Left renal pelvis (tissue), 4 donors: ENCODE data around the gene IFT20. TPM values are rescaled to one million over a fixed set of nuclear protein-coding genes. Genes with fewer than 3 reads are reported as not detected.

ENCODE experiments used
- DNase-seq, 4 donors: peaks; one replicate each; pipeline ENCODE4 v3.0.0-alpha.2; 2013; ENCODE audit warnings: low read depth in 4 of 4, low spot score in 3 of 4
- polyA plus RNA-seq, 4 donors: library from polyadenylated mRNA; unstranded; fragments of 120-200 nt; gene quantifications; one replicate each; pipeline ENCODE4 v1.2.1, GENCODE V29; 2013; ENCODE audit not compliant: insufficient read length in 4 of 4

IFT20 gene
- 10 to 100 TPM; 52.8 to 67.3 (median 59.4) TPM for polyA plus RNA-seq

- peak; percentile 98 to 100 (median 98) for DNase-seq
Measured at GRCh38 chr17:28335201-28335958, at the start of gene IFT20, which contains the start of gene TNFAIP1. Gene IFT20 (minus strand): TSS chr17:28335472. CDS start chr17:28331985, 3,487 bp downstream. Gene TNFAIP1 (plus strand): TSS chr17:28335761. CDS start chr17:28339522, 3,761 bp downstream.

- no peak for DNase-seq
Measured at GRCh38 chr17:28385037-28385400, 49.7 kb upstream of the IFT20 start.

GRCh38 chr17:28384281-28385036 is 49.2 kb upstream of the IFT20 start:
- no peak for DNase-seq

GRCh38 chr17:28381141-28381825 is 46.0 kb upstream of the IFT20 start:
- no peak for DNase-seq

- DNase-seq = no peak
Measured at GRCh38 chr17:28379814-28380801, 44.8 kb upstream of the IFT20 start.

GRCh38 chr17:28372945-28373274 is 37.6 kb upstream of the IFT20 start:
- DNase-seq = no peak

- no peak for DNase-seq
Measured at GRCh38 chr17:28372203-28372944, 37.1 kb upstream of the IFT20 start.

GRCh38 chr17:28371245-28372202 is 36.3 kb upstream of the IFT20 start, which contains the start of gene SARM1:
Gene SARM1 (plus strand): TSS chr17:28371694. CDS start chr17:28372033, 339 bp downstream.
- DNase-seq = peak; percentile 70 to 80 (median 77)

GRCh38 chr17:28370744-28371103 is 35.5 kb upstream of the IFT20 start:
- no peak for DNase-seq

GRCh38 chr17:28370035-28370743 is 34.9 kb upstream of the IFT20 start, which contains the start of gene VTN:
Gene VTN (minus strand): TSS chr17:28370307. CDS start chr17:28370203, 104 bp downstream.
- no peak for DNase-seq

- no peak for DNase-seq
Measured at GRCh38 chr17:28369684-28370034, 34.4 kb upstream of the IFT20 start.

- DNase-seq = no peak
Measured at GRCh38 chr17:28368915-28369683, 33.8 kb upstream of the IFT20 start.

- DNase-seq = no peak
Measured at GRCh38 chr17:28368306-28368831, 33.1 kb upstream of the IFT20 start.

- no peak for DNase-seq
Measured at GRCh38 chr17:28367641-28368305, 32.5 kb upstream of the IFT20 start.

- no peak for DNase-seq
Measured at GRCh38 chr17:28366605-28367004, 31.3 kb upstream of the IFT20 start.

- no peak for DNase-seq
Measured at GRCh38 chr17:28365487-28365886, 30.2 kb upstream of the IFT20 start.
